Activated naive CD8-positive, alpha-beta T cell (primary cell): ENCODE results near the gene IRF8.

Source experiments
- H3K27ac Mint-ChIP-seq: one replicate; pipeline ENCODE4 v1.8.0; 2021; ENCODE audit warnings: mixed read lengths
- H3K27me3 Mint-ChIP-seq: one replicate; pipeline ENCODE4 v1.8.0; 2021; ENCODE audit warnings: mixed read lengths
- H3K36me3 Mint-ChIP-seq: one replicate; pipeline ENCODE4 v1.8.0; 2021; ENCODE audit warnings: mixed read lengths
- H3K4me1 Mint-ChIP-seq: one replicate; pipeline ENCODE4 v1.8.0; 2021; ENCODE audit warnings: low read depth, mixed read lengths
- H3K4me3 Mint-ChIP-seq: one replicate; pipeline ENCODE4 v1.8.0; 2021; ENCODE audit warnings: mild to moderate bottlenecking, mixed read lengths
- H3K9me3 Mint-ChIP-seq: one replicate; pipeline ENCODE4 v1.8.0; 2021; ENCODE audit warnings: low read depth, mixed read lengths

IRF8 gene

GRCh38 chr16:85955566-85955965 is 56.6 kb downstream of the IRF8 start:
- H3K4me1 Mint-ChIP-seq = peaks cover 17% of the 10 kb centered on the region
- no peak overlapping the region for H3K4me3 Mint-ChIP-seq
- no peaks in the 10 kb centered on the region for H3K27me3 Mint-ChIP-seq
- H3K9me3 Mint-ChIP-seq = no peaks in the 10 kb centered on the region
- no peak overlapping the region for H3K27ac Mint-ChIP-seq
- no peaks in the 10 kb centered on the region for H3K36me3 Mint-ChIP-seq

GRCh38 chr16:85956426-85956825 is 57.5 kb downstream of the IRF8 start:
- Mint-ChIP-seq H3K27ac (no peak overlapping the region), H3K4me1 (peaks cover 13% of the 10 kb centered on the region), H3K27me3 (no peaks in the 10 kb centered on the region), H3K9me3 (no peaks in the 10 kb centered on the region), H3K4me3 (no peak overlapping the region), H3K36me3 (no peaks in the 10 kb centered on the region)

- H3K4me3 Mint-ChIP-seq = no peak overlapping the region
- no peak overlapping the region for H3K27ac Mint-ChIP-seq
- H3K9me3 Mint-ChIP-seq = no peaks in the 10 kb centered on the region
- peaks cover 13% of the 10 kb centered on the region for H3K4me1 Mint-ChIP-seq
- no peaks in the 10 kb centered on the region for H3K27me3 Mint-ChIP-seq
- no peaks in the 10 kb centered on the region for H3K36me3 Mint-ChIP-seq
These were observed 59.8 kb downstream of the IRF8 start for GRCh38 chr16:85958731-85959130.

GRCh38 chr16:85959686-85960085 is 60.7 kb downstream of the IRF8 start:
- no peaks in the 10 kb centered on the region for H3K36me3 Mint-ChIP-seq
- no peak overlapping the region for H3K27ac Mint-ChIP-seq
- no peaks in the 10 kb centered on the region for H3K9me3 Mint-ChIP-seq
- H3K4me1 Mint-ChIP-seq = peaks cover 13% of the 10 kb centered on the region
- H3K4me3 Mint-ChIP-seq = no peak overlapping the region
- no peaks in the 10 kb centered on the region for H3K27me3 Mint-ChIP-seq

GRCh38 chr16:85960486-85961046 is 61.6 kb downstream of the IRF8 start:
- Mint-ChIP-seq H3K4me1 (peaks cover 12% of the 10 kb centered on the region), H3K4me3 (no peak overlapping the region), H3K27ac (no peak overlapping the region), H3K36me3 (no peaks in the 10 kb centered on the region), H3K9me3 (no peaks in the 10 kb centered on the region), H3K27me3 (no peaks in the 10 kb centered on the region)

GRCh38 chr16:85961988-85962915 is 63.3 kb downstream of the IRF8 start:
- no peak overlapping the region for H3K4me3 Mint-ChIP-seq
- H3K9me3 Mint-ChIP-seq = no peaks in the 10 kb centered on the region
- H3K36me3 Mint-ChIP-seq = no peaks in the 10 kb centered on the region
- H3K27me3 Mint-ChIP-seq = no peaks in the 10 kb centered on the region
- H3K27ac Mint-ChIP-seq = no peak overlapping the region
- H3K4me1 Mint-ChIP-seq = peaks cover 3% of the 10 kb centered on the region

GRCh38 chr16:85963753-85964285 is 64.9 kb downstream of the IRF8 start:
- peaks cover 10% of the 10 kb centered on the region for H3K4me1 Mint-ChIP-seq
- H3K27me3 Mint-ChIP-seq = no peaks in the 10 kb centered on the region
- no peak overlapping the region for H3K4me3 Mint-ChIP-seq
- H3K36me3 Mint-ChIP-seq = no peaks in the 10 kb centered on the region
- no peak overlapping the region for H3K27ac Mint-ChIP-seq
- no peaks in the 10 kb centered on the region for H3K9me3 Mint-ChIP-seq

- Mint-ChIP-seq H3K27ac (no peak overlapping the region), H3K36me3 (no peaks in the 10 kb centered on the region), H3K4me1 (peaks cover 22% of the 10 kb centered on the region), H3K4me3 (no peak overlapping the region), H3K27me3 (no peaks in the 10 kb centered on the region), H3K9me3 (no peaks in the 10 kb centered on the region)
These were observed 66.2 kb downstream of the IRF8 start for GRCh38 chr16:85965125-85965524.

GRCh38 chr16:85967111-85967510 is 68.1 kb downstream of the IRF8 start:
- Mint-ChIP-seq H3K4me1 (peaks cover 26% of the 10 kb centered on the region), H3K9me3 (no peaks in the 10 kb centered on the region), H3K36me3 (no peaks in the 10 kb centered on the region), H3K4me3 (no peak overlapping the region), H3K27ac (no peak overlapping the region), H3K27me3 (no peaks in the 10 kb centered on the region)

- Mint-ChIP-seq H3K9me3 (no peaks in the 10 kb centered on the region), H3K4me1 (peaks cover 26% of the 10 kb centered on the region), H3K27ac (peak overlapping the region; percentile 7), H3K27me3 (no peaks in the 10 kb centered on the region), H3K36me3 (no peaks in the 10 kb centered on the region), H3K4me3 (no peak overlapping the region)
These were observed 69.3 kb downstream of the IRF8 start for GRCh38 chr16:85968041-85968920.

GRCh38 chr16:85969159-85969558 is 70.2 kb downstream of the IRF8 start:
- Mint-ChIP-seq H3K36me3 (no peaks in the 10 kb centered on the region), H3K4me3 (peak overlapping the region; percentile 11), H3K9me3 (no peaks in the 10 kb centered on the region), H3K27ac (peak overlapping the region; percentile 51), H3K4me1 (peaks cover 26% of the 10 kb centered on the region), H3K27me3 (no peaks in the 10 kb centered on the region)

GRCh38 chr16:85969591-85969990 is 70.6 kb downstream of the IRF8 start:
- Mint-ChIP-seq H3K4me1 (peaks cover 26% of the 10 kb centered on the region), H3K9me3 (no peaks in the 10 kb centered on the region), H3K4me3 (peak overlapping the region; percentile 11), H3K27ac (peak overlapping the region; percentile 51), H3K36me3 (no peaks in the 10 kb centered on the region), H3K27me3 (no peaks in the 10 kb centered on the region)

- Mint-ChIP-seq H3K4me1 (peaks cover 28% of the 10 kb centered on the region), H3K27ac (peak overlapping the region; percentile 50), H3K9me3 (no peaks in the 10 kb centered on the region), H3K4me3 (no peak overlapping the region), H3K36me3 (no peaks in the 10 kb centered on the region), H3K27me3 (no peaks in the 10 kb centered on the region)
These were observed 71.2 kb downstream of the IRF8 start for GRCh38 chr16:85970016-85970733.

- Mint-ChIP-seq H3K4me1 (peaks cover 28% of the 10 kb centered on the region), H3K27ac (no peak overlapping the region), H3K4me3 (no peak overlapping the region), H3K27me3 (no peaks in the 10 kb centered on the region), H3K36me3 (no peaks in the 10 kb centered on the region), H3K9me3 (no peaks in the 10 kb centered on the region)
These were observed 71.8 kb downstream of the IRF8 start for GRCh38 chr16:85970738-85971137.
